Measurements from ENCODE around the gene ARMH4.

DNA sequence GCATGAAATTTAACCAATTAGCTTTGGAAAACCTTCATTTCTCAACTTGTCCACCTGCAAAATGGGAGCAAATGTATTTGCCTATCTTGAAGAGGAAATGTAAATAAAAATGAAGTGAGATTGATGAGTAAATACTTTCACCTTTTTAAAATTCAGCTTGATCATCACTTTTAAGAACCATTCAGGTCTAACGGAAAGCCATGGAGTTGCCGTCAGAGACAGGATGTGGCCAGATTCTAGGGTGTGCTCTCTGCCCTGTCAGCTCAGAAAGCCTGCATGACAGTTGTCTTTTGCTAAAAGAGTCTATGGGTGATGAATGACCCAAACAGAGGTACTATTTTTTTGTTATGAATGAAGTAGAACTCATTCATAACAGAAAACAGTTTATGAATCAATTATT, 181.8 kb downstream of the ARMH4 start:
- no peak for TF ChIP-seq POLR2A (IDR thresholded peaks at IDR 0.05)
- TF ChIP-seq, protein P1, sequence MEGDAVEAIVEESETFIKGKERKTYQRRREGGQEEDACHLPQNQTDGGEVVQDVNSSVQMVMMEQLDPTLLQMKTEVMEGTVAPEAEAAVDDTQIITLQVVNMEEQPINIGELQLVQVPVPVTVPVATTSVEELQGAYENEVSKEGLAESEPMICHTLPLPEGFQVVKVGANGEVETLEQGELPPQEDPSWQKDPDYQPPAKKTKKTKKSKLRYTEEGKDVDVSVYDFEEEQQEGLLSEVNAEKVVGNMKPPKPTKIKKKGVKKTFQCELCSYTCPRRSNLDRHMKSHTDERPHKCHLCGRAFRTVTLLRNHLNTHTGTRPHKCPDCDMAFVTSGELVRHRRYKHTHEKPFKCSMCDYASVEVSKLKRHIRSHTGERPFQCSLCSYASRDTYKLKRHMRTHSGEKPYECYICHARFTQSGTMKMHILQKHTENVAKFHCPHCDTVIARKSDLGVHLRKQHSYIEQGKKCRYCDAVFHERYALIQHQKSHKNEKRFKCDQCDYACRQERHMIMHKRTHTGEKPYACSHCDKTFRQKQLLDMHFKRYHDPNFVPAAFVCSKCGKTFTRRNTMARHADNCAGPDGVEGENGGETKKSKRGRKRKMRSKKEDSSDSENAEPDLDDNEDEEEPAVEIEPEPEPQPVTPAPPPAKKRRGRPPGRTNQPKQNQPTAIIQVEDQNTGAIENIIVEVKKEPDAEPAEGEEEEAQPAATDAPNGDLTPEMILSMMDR (IDR thresholded peaks at IDR 0.05 in 8 of 11, conservative IDR thresholded peaks at IDR 0.05 in 3 of 11): no peak

All from spleen (tissue), 7 donors.